WTC11 (cell line): Measurements from ENCODE around the gene GPR162. TPM values are rescaled to one million over a fixed set of nuclear protein-coding genes. Genes with fewer than 3 reads are reported as not detected.

Source experiments
- ATAC-seq: fragments of 200-7000 bp; cut with Tn5 transposase; 2 replicates; pipeline ENCODE4 v1.10.0; 2021; ENCODE audit warnings: mild to moderate bottlenecking, moderate library complexity
- CTCF ChIA-PET: fragments of 300-600 bp; sonication (Branson Sonifier 250); formaldehyde crosslinking; loops from one replicate; lab custom pipeline; 2021; ENCODE audit warnings: antibody characterized with exemption; lab: Charles Lee
- POLR2A ChIA-PET: fragments of 350-600 bp; sonication (Branson Sonifier 250); formaldehyde crosslinking; loops from one replicate; lab custom pipeline; 2021; ENCODE audit warnings: antibody characterized with exemption; lab: Charles Lee
- DNase-seq: peaks from one replicate; pipeline ENCODE4 v3.0.0; 2021; ENCODE audit warnings: low spot score
- H3K27ac Mint-ChIP-seq: 2 replicates; pipeline ENCODE4 v1.8.0; 2021; ENCODE audit warnings: mixed read lengths
- H3K27me3 Mint-ChIP-seq: 2 replicates; pipeline ENCODE4 v1.8.0; 2021; ENCODE audit warnings: low read depth, mild to moderate bottlenecking, moderate library complexity, mixed read lengths
- H3K36me3 Mint-ChIP-seq: 2 replicates; pipeline ENCODE4 v1.8.0; 2021; ENCODE audit warnings: mixed read lengths
- H3K4me1 Mint-ChIP-seq: 2 replicates; pipeline ENCODE4 v1.8.0; 2022; ENCODE audit warnings: mixed read lengths
- H3K4me3 Mint-ChIP-seq: 2 replicates; pipeline ENCODE4 v1.8.0; 2021; ENCODE audit warnings: mild to moderate bottlenecking, moderate library complexity, mixed read lengths
- H3K9me3 Mint-ChIP-seq: 2 replicates; pipeline ENCODE4 v1.8.0; 2021; ENCODE audit warnings: mixed read lengths
- ESRRA ChIP-seq: sonication (generic); formaldehyde crosslinking; IDR thresholded peaks from 2 replicates; pipeline ENCODE4 v1.8.1; 2022; ENCODE audit warnings: mild to moderate bottlenecking, missing genetic modification reagents, borderline replicate concordance
- FOXK1 ChIP-seq: sonication (generic); formaldehyde crosslinking; IDR thresholded peaks from 2 replicates; pipeline ENCODE4 v1.8.0; 2022; ENCODE audit warnings: mild to moderate bottlenecking, moderate library complexity, missing genetic modification reagents
- GABPB1 ChIP-seq: sonication (generic); formaldehyde crosslinking; IDR thresholded peaks from 2 replicates; pipeline ENCODE4 v1.8.1; 2023; ENCODE audit warnings: mild to moderate bottlenecking, missing genetic modification reagents
- HMGA2 ChIP-seq: fragments of 250-450 bp; sonication (Bioruptor Pico); IDR thresholded peaks from 2 replicates; pipeline ENCODE4 v1.4.0; 2021; ENCODE audit warnings: mild to moderate bottlenecking, moderate library complexity
- IRF2 ChIP-seq: sonication (generic); formaldehyde crosslinking; IDR thresholded peaks from 2 replicates; pipeline ENCODE4 v1.8.0; 2022; ENCODE audit warnings: low read depth, missing genetic modification reagents, borderline replicate concordance
- JAZF1 ChIP-seq: fragments of 250-450 bp; sonication (Bioruptor Pico); IDR thresholded peaks from 2 replicates; pipeline ENCODE4 v1.9.0; 2021; ENCODE audit warnings: moderate library complexity, mild to moderate bottlenecking, inconsistent platforms
- KAT7 ChIP-seq: sonication (generic); formaldehyde crosslinking; IDR thresholded peaks from 2 replicates; pipeline ENCODE4 v1.8.1; 2023; ENCODE audit warnings: missing genetic modification reagents, mild to moderate bottlenecking, borderline replicate concordance
- NFYB ChIP-seq: sonication (generic); formaldehyde crosslinking; conservative IDR thresholded peaks from 2 replicates; pipeline ENCODE4 v1.8.0; 2022; ENCODE audit warnings: low read depth, missing genetic modification reagents
- SMAD3 ChIP-seq: sonication (generic); formaldehyde crosslinking; IDR thresholded peaks from 2 replicates; pipeline ENCODE4 v1.8.0; 2022; ENCODE audit warnings: missing genetic modification reagents, mild to moderate bottlenecking, borderline replicate concordance
- SOX15 ChIP-seq: fragments of 250-450 bp; sonication (Bioruptor Pico); IDR thresholded peaks from 2 replicates; pipeline ENCODE4 v1.9.0; 2021; ENCODE audit warnings: mild to moderate bottlenecking
- TP53 ChIP-seq: sonication (generic); formaldehyde crosslinking; IDR thresholded peaks from 2 replicates; pipeline ENCODE4 v1.8.1; 2023; ENCODE audit warnings: mild to moderate bottlenecking, missing genetic modification reagents
- ZNF219 ChIP-seq: sonication (generic); formaldehyde crosslinking; IDR thresholded peaks from 2 replicates; pipeline ENCODE4 v1.8.0; 2023; ENCODE audit warnings: missing genetic modification reagents, mild to moderate bottlenecking, borderline replicate concordance
- ZNF423 ChIP-seq: fragments of 250-450 bp; sonication (Bioruptor Pico); IDR thresholded peaks from 2 replicates; pipeline ENCODE4 v2.1.2; 2022; ENCODE audit warnings: mild to moderate bottlenecking, moderate library complexity
- total RNA-seq: library from RNA; stranded (reverse); gene quantifications from 3 replicates; pipeline ENCODE4 v1.2.3, GENCODE V29; 2021
- TF ChIP-seq, protein P1 (sequence below): fragments of 200-600 bp; IDR thresholded peaks from 2 replicates; pipeline ENCODE4 v1.8.0; 2022; ENCODE audit warnings: antibody characterized with exemption
- TF ChIP-seq, protein P2 (sequence below): sonication (generic); formaldehyde crosslinking; IDR thresholded peaks from 2 replicates; pipeline ENCODE4 v1.8.0; 2022; ENCODE audit warnings: mild to moderate bottlenecking, missing genetic modification reagents
- TF ChIP-seq, protein P3 (sequence below): fragments of 250-450 bp; sonication (Bioruptor Pico); IDR thresholded peaks from 2 replicates; pipeline ENCODE4 v1.9.0; 2021; ENCODE audit warnings: mild to moderate bottlenecking
- TF ChIP-seq, protein P4 (sequence below): sonication (generic); formaldehyde crosslinking; IDR thresholded peaks from 2 replicates; pipeline ENCODE4 v1.8.1; 2022; ENCODE audit warnings: low read depth, mild to moderate bottlenecking, moderate library complexity, missing genetic modification reagents, borderline replicate concordance
- TF ChIP-seq, protein P5 (sequence below): sonication (generic); formaldehyde crosslinking; conservative IDR thresholded peaks from 2 replicates; pipeline ENCODE4 v1.8.1; 2022; ENCODE audit warnings: mild to moderate bottlenecking, missing genetic modification reagents
- TF ChIP-seq, protein P6 (sequence below): sonication (generic); formaldehyde crosslinking; IDR thresholded peaks from 2 replicates; pipeline ENCODE4 v1.8.1; 2023; ENCODE audit warnings: mild to moderate bottlenecking, missing genetic modification reagents
- TF ChIP-seq, protein P7 (sequence below): sonication (generic); formaldehyde crosslinking; IDR thresholded peaks from 2 replicates; pipeline ENCODE4 v1.8.0; 2022; ENCODE audit warnings: mild to moderate bottlenecking, missing genetic modification reagents

The GPR162 gene
- total RNA-seq, 1 experiment from 2014 or later: 7.3 TPM

DNA sequence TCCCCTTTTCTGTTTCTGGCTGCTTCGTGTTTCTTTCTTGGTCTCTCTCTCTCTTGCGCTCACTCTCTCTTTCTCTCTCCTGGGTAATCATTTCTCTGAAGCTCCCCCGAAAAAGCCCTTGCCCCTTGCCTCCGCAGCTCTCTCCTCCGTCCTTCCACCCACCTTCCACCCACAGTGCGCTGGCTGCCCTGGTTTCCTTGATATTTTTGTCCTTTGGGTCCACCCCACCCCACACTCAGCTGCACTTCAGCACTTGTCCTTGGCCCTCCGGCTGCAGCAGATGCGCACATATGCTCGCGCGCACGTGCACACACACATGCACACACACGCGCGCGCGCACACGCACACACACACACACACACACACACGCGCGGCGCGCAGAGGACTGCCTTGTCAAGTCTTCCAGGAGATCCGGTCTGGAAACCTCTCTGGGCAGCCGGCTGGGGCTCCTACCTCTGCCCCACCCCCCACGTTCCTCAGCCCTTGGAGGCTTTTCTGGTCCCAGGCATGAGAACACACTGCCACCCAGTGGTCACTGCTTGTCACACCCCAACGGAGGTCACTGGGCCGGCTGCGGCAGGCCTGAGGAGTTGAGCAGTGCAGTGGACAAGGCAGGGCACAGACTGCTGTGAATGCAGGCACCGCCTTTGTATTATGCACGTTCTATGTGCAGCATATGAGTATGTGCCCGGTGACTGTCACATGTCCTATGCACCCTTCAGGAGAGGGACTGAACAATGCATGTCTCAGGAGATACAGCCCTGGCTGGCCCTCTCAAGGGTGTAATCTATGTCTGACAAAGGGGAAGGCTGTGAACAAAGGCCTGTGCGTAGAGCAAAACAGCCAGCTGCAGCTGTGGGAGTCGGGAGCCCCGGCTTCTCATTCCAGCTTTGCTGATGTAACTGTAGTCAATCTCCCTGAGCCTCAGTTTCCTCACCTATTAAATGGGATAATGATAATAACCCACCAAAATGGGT is 42.8 kb upstream of the GPR162 start (continued):
- TF ChIP-seq FOXK1 (CRISPR knock-in tag): no peak
- TF ChIP-seq, protein P1, sequence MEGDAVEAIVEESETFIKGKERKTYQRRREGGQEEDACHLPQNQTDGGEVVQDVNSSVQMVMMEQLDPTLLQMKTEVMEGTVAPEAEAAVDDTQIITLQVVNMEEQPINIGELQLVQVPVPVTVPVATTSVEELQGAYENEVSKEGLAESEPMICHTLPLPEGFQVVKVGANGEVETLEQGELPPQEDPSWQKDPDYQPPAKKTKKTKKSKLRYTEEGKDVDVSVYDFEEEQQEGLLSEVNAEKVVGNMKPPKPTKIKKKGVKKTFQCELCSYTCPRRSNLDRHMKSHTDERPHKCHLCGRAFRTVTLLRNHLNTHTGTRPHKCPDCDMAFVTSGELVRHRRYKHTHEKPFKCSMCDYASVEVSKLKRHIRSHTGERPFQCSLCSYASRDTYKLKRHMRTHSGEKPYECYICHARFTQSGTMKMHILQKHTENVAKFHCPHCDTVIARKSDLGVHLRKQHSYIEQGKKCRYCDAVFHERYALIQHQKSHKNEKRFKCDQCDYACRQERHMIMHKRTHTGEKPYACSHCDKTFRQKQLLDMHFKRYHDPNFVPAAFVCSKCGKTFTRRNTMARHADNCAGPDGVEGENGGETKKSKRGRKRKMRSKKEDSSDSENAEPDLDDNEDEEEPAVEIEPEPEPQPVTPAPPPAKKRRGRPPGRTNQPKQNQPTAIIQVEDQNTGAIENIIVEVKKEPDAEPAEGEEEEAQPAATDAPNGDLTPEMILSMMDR: peak; percentile 88
- TF ChIP-seq, protein P2, sequence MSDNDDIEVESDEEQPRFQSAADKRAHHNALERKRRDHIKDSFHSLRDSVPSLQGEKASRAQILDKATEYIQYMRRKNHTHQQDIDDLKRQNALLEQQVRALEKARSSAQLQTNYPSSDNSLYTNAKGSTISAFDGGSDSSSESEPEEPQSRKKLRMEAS (CRISPR knock-in tag): peak; percentile 87
- TF ChIP-seq, protein P3, sequence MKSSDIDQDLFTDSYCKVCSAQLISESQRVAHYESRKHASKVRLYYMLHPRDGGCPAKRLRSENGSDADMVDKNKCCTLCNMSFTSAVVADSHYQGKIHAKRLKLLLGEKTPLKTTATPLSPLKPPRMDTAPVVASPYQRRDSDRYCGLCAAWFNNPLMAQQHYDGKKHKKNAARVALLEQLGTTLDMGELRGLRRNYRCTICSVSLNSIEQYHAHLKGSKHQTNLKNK: no peak

DNA sequence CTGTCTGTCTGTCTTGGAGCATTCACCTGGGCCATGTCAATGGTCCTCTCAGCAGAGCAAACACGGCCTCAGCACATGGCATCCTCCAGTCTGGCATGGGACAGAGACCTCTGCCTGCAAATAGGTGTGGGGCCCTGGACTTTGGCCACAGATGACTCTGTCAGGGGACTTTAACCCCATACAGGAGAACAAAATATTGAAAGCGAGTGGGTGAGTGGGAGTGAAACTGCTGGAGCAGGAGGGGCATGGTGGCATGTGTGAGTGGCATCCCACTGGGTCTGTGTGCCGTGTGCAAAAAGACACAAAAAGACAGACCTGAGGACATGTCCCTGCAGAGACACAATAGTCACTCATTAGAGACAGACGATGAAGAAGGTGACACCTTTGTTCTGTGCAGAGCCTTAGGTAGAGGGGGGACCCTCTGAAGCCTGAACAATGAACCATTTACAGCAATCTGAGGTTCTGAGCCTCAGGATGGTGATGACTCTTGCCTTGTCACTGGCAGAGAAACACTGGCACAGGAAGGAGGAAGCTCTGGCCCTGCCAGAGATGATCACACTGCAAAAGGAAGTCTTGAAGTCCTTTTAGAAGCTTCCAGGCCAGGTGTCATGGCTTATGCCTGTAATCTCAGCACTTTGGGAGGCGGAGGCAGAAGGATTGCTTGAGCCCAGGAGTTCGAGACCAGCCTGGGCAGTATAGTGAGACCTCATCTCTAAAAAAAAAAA is 41.8 kb upstream of the GPR162 start:
- Mint-ChIP-seq H3K27ac (peak overlapping the region; percentile 41; the same call in 1 of the 2 replicates), H3K9me3 (no peaks in the 10 kb centered on the region), H3K27me3 (peaks cover 34% of the 10 kb centered on the region), H3K4me1 (peaks cover 22% of the 10 kb centered on the region), H3K36me3 (no peaks in the 10 kb centered on the region), H3K4me3 (no peak overlapping the region)
- TF ChIP-seq, protein P2 (CRISPR knock-in tag): 0 out of 2 replicates have a peak, but pooled peaks have one; percentile 17
- TF ChIP-seq JAZF1 (CRISPR knock-in tag): no peak
- ChIA-PET CTCF (interaction anchor here (0.6 to 3.8 kb wide), 10 partner anchors 13 to 93 kb away, joined by 3 to 88 read pairs (median 6); partner anchors contain the start of genes COPS7A, GPR162, MLF2 and PTMS), POLR2A (interaction anchor here (0.6 to 1.7 kb wide), 4 partner anchors 11 to 210 kb away, joined by 3 to 4 read pairs (median 4); partner anchors contain the start of gene PTMS)
- no peak for DNase-seq
- no peak for ATAC-seq

DNA sequence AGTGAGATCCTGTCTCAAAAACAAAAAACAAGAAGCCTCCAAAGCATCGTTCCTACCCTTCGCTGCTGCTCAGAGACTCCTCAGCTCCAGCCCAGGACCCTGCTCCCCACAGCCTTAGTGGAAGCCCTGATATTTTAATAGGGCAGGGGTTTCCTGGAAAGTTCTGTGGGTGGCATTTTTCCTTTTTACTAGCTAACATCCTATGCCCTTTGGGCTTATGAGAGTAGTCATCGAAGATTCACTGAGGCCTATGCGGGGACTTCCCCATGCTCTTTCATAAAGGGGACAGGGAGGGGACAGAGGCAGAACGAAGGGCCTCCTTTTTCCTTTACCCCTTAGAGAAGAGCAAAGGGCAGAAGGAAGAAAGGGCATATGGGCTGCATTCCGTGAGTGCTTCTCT is 41.0 kb upstream of the GPR162 start:
- no peaks in the 10 kb centered on the region for H3K9me3 Mint-ChIP-seq
- TF ChIP-seq, protein P4, sequence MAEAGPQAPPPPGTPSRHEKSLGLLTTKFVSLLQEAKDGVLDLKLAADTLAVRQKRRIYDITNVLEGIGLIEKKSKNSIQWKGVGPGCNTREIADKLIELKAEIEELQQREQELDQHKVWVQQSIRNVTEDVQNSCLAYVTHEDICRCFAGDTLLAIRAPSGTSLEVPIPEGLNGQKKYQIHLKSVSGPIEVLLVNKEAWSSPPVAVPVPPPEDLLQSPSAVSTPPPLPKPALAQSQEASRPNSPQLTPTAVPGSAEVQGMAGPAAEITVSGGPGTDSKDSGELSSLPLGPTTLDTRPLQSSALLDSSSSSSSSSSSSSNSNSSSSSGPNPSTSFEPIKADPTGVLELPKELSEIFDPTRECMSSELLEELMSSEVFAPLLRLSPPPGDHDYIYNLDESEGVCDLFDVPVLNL (CRISPR knock-in tag): no peak
- TF ChIP-seq TP53 (no peak), HMGA2 (CRISPR knock-in tag) (no peak), NFYB (CRISPR knock-in tag) (no peak), GABPB1 (CRISPR knock-in tag) (no peak), SMAD3 (CRISPR knock-in tag) (no peak), SOX15 (CRISPR knock-in tag) (no peak)
- no peak overlapping the region for H3K4me3 Mint-ChIP-seq
- H3K27me3 Mint-ChIP-seq: peaks cover 27% of the 10 kb centered on the region
- H3K36me3 Mint-ChIP-seq: no peaks in the 10 kb centered on the region
- H3K27ac Mint-ChIP-seq: no peak overlapping the region
- H3K4me1 Mint-ChIP-seq: peaks cover 21% of the 10 kb centered on the region
- ATAC-seq (no peak), DNase-seq (no peak)
- ChIA-PET POLR2A (interaction anchor here (0.6 to 1.7 kb wide), 2 partner anchors 45 to 90 kb away, joined by 4 read pairs; no protein-coding TSS in a partner anchor), CTCF (interaction anchor here (0.8 to 3.5 kb wide), 6 partner anchors 9 to 92 kb away, joined by 3 to 28 read pairs (median 4); partner anchors contain the start of genes MLF2, PTMS and SPSB2)

DNA sequence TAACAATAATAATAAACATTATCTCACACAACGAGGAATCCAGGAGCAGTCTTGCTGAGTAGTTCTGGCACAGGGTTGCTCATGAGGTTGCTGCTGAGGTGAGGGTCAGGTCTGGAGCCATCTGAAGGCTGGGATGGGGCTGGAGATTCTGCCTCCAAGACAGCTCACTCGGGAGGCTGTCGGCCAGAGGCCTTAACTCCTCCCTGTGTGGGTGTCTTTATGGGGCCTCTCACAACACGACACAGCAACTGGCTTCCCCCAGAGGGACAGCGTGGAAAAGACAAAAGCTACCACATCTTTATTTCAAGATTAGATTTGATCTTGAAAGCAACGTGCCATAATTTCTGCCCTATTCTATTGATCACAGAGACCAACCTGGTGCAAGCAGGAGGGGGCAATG is 39.5 kb upstream of the GPR162 start:
- DNase-seq (no peak), ATAC-seq (no peak)
- Mint-ChIP-seq H3K9me3 (no peaks in the 10 kb centered on the region), H3K4me1 (peaks cover 29% of the 10 kb centered on the region), H3K4me3 (no peak overlapping the region), H3K27me3 (peaks cover 14% of the 10 kb centered on the region), H3K27ac (no peak overlapping the region), H3K36me3 (no peaks in the 10 kb centered on the region)
- TF ChIP-seq, protein P5, sequence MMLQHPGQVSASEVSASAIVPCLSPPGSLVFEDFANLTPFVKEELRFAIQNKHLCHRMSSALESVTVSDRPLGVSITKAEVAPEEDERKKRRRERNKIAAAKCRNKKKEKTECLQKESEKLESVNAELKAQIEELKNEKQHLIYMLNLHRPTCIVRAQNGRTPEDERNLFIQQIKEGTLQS (CRISPR knock-in tag): no peak
- no peak for TF ChIP-seq IRF2 (CRISPR knock-in tag)
- TF ChIP-seq NFYB (CRISPR knock-in tag): no peak
- no peak for TF ChIP-seq KAT7 (CRISPR knock-in tag)
- TF ChIP-seq ESRRA (CRISPR knock-in tag): no peak
- TF ChIP-seq, protein P6, sequence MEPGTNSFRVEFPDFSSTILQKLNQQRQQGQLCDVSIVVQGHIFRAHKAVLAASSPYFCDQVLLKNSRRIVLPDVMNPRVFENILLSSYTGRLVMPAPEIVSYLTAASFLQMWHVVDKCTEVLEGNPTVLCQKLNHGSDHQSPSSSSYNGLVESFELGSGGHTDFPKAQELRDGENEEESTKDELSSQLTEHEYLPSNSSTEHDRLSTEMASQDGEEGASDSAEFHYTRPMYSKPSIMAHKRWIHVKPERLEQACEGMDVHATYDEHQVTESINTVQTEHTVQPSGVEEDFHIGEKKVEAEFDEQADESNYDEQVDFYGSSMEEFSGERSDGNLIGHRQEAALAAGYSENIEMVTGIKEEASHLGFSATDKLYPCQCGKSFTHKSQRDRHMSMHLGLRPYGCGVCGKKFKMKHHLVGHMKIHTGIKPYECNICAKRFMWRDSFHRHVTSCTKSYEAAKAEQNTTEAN (CRISPR knock-in tag): no peak
- TF ChIP-seq ZNF423: no peak
- TF ChIP-seq, protein P7, sequence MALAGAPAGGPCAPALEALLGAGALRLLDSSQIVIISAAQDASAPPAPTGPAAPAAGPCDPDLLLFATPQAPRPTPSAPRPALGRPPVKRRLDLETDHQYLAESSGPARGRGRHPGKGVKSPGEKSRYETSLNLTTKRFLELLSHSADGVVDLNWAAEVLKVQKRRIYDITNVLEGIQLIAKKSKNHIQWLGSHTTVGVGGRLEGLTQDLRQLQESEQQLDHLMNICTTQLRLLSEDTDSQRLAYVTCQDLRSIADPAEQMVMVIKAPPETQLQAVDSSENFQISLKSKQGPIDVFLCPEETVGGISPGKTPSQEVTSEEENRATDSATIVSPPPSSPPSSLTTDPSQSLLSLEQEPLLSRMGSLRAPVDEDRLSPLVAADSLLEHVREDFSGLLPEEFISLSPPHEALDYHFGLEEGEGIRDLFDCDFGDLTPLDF (CRISPR knock-in tag): no peak
- TF ChIP-seq ZNF219 (CRISPR knock-in tag): no peak
- POLR2A ChIA-PET: interaction anchor here (1.9 kb wide), 1 partner anchor 29 kb away, joined by 6 read pairs; the partner anchor contains the start of gene MLF2
- CTCF ChIA-PET: interaction anchor here (0.5 to 3.5 kb wide), 6 partner anchors 15 to 53 kb away, joined by 3 to 28 read pairs (median 3); partner anchors contain the start of gene MLF2
